ENCODE results near the gene ZNF574.

The ZNF574 gene

DNA sequence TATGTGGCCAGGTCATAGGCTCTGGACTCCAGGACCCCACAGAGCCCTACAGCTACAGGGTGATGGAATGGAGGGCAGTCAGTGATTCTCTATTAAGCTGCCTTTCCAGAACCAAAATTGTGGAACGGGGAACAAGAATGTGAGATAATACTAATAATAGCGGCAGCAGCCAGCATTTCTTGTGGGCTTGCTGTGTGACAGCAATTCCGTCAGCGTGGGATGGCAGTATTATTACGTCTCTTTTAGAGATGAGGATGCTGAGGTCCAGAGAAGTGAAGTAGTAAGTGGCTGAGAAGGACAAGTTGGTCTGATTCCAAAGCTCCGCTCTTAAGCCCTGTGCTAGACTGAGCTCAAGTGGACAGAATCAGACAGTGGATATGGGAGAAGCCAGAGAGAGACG, 30.4 kb upstream of the ZNF574 start:
- DNase-seq, result no peak
- H3K4me1 Mint-ChIP-seq, result peaks cover 6% of the 10 kb centered on the region
- H3K9me3 Mint-ChIP-seq, result no peaks in the 10 kb centered on the region
- no peaks in the 10 kb centered on the region for H3K36me3 Mint-ChIP-seq (ENCODE audit: low read depth)
- H3K4me3 Mint-ChIP-seq, result no peak overlapping the region
- H3K27ac Mint-ChIP-seq, result no peak overlapping the region
- TF ChIP-seq, protein P1, sequence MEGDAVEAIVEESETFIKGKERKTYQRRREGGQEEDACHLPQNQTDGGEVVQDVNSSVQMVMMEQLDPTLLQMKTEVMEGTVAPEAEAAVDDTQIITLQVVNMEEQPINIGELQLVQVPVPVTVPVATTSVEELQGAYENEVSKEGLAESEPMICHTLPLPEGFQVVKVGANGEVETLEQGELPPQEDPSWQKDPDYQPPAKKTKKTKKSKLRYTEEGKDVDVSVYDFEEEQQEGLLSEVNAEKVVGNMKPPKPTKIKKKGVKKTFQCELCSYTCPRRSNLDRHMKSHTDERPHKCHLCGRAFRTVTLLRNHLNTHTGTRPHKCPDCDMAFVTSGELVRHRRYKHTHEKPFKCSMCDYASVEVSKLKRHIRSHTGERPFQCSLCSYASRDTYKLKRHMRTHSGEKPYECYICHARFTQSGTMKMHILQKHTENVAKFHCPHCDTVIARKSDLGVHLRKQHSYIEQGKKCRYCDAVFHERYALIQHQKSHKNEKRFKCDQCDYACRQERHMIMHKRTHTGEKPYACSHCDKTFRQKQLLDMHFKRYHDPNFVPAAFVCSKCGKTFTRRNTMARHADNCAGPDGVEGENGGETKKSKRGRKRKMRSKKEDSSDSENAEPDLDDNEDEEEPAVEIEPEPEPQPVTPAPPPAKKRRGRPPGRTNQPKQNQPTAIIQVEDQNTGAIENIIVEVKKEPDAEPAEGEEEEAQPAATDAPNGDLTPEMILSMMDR (IDR thresholded peaks at IDR 0.05), result no peak
- peaks cover 9% of the 10 kb centered on the region for H3K27me3 Mint-ChIP-seq (ENCODE audit: low read depth, poor library complexity)

DNA sequence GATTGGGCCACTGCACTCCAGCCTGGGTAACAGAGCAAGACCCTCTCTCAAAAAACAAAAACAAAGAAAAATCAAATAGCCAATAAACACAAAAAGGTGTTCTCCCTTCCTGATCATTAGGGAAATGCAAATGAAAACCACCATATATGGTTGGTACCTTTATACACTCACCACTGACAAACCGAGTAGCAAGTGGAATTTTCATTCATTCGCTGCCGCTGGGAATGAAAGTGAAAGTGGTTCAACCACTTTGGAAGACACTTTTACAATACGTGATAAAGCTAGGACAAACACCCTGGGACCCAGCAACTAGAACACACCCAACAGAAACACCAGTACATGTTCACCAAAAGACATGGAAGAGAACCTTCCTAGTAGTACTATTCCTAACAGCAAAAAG, 27.0 kb upstream of the ZNF574 start:
- no peaks in the 10 kb centered on the region for H3K9me3 Mint-ChIP-seq
- H3K27me3 Mint-ChIP-seq (ENCODE audit: low read depth, poor library complexity), result peaks cover 2% of the 10 kb centered on the region
- H3K4me1 Mint-ChIP-seq, result peaks cover 31% of the 10 kb centered on the region
- no peak overlapping the region for H3K27ac Mint-ChIP-seq
- TF ChIP-seq, protein P1 (IDR thresholded peaks at IDR 0.05), result no peak
- H3K4me3 Mint-ChIP-seq, result no peak overlapping the region
- no peaks in the 10 kb centered on the region for H3K36me3 Mint-ChIP-seq (ENCODE audit: low read depth)
- no peak for DNase-seq

DNA sequence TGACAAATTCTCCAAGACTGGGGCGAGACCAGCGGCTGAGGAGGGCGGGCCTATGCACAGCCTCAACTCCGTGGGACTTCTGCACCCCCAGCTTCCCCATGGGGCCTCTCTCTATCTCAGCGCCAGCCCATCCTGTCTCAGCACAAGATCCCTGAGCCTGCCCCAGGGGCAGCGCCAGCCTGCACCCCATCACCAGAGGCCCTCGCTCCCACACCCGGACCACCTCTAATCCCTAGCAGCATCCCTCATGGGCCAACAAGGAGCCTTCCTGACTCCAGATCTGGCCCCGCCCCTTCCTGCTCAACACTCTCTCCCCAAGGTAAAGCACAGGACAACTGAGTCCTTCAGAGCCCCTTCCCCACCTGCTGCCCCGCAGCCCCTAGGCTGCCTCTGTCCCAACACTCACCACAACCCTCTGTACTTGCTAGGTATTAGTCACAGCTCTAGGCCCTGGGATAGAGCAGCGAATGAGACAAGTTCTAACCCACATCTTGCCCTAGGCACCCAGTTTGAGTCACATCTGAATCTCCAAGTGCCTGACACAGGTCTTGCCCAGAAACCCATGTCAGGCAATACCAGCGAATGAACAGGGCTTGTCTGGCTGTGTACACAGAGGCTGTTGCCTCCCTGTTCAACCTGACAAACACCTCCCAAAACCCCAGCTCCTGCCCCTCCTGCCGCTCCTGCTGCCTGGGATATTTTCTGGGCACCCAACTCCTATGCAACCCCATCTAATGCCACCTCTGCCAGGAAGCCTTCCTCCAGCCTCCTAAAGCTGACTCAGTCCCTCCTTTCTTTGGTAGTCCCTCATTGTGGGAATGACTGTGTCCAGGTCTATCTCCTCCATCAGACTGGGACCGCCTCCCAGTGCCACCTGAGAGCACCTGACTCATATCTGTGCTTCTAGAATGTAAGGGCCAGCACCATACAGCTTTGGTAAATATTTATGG, 24.5 kb upstream of the ZNF574 start:
- Mint-ChIP-seq H3K27ac (peak overlapping the region; percentile 47), H3K4me3 (no peak overlapping the region), H3K4me1 (peaks cover 32% of the 10 kb centered on the region), H3K27me3 (ENCODE audit: low read depth, poor library complexity) (no peaks in the 10 kb centered on the region), H3K36me3 (ENCODE audit: low read depth) (peaks cover 5% of the 10 kb centered on the region), H3K9me3 (no peaks in the 10 kb centered on the region)
- TF ChIP-seq, protein P1 (IDR thresholded peaks at IDR 0.05), result no peak
- DNase-seq, result no peak

DNA sequence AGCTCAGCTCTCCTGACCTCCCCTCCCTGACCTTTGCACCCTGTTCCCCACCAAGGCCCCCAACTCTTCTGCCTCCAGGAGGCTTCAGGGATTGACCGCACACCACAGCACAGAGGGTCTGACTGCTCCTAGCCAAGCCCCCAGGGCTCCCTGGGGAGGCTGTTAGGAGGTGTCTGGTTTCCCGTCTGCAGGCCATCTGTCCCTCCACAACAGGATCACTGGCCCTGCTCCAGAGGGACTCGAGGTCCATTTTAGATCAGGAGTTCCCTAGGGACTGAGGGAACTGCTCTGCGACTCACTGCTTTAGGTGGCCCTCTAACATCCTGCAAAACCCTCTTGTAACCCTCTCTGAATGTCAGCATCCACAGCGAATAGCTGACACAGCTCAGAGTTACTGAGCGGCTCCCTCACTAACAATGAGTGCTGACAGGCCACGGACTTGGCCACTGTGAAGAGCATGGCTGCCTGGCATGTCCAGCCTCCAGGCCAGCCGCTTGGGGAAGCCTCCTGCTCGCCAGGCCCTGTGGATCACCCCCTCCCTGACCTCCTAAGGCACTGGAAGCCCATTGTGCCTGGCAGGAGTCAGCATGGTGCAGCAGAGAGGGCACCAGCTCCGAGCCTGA, 23.6 kb upstream of the ZNF574 start:
- H3K9me3 Mint-ChIP-seq, result no peaks in the 10 kb centered on the region
- H3K27ac Mint-ChIP-seq, result peak overlapping the region; percentile 51
- H3K36me3 Mint-ChIP-seq (ENCODE audit: low read depth), result peaks cover 8% of the 10 kb centered on the region
- H3K4me3 Mint-ChIP-seq, result no peak overlapping the region
- peak; percentile 35 for DNase-seq
- H3K27me3 Mint-ChIP-seq (ENCODE audit: low read depth, poor library complexity), result no peaks in the 10 kb centered on the region
- TF ChIP-seq, protein P1 (IDR thresholded peaks at IDR 0.05), result no peak
- peaks cover 32% of the 10 kb centered on the region for H3K4me1 Mint-ChIP-seq

DNA sequence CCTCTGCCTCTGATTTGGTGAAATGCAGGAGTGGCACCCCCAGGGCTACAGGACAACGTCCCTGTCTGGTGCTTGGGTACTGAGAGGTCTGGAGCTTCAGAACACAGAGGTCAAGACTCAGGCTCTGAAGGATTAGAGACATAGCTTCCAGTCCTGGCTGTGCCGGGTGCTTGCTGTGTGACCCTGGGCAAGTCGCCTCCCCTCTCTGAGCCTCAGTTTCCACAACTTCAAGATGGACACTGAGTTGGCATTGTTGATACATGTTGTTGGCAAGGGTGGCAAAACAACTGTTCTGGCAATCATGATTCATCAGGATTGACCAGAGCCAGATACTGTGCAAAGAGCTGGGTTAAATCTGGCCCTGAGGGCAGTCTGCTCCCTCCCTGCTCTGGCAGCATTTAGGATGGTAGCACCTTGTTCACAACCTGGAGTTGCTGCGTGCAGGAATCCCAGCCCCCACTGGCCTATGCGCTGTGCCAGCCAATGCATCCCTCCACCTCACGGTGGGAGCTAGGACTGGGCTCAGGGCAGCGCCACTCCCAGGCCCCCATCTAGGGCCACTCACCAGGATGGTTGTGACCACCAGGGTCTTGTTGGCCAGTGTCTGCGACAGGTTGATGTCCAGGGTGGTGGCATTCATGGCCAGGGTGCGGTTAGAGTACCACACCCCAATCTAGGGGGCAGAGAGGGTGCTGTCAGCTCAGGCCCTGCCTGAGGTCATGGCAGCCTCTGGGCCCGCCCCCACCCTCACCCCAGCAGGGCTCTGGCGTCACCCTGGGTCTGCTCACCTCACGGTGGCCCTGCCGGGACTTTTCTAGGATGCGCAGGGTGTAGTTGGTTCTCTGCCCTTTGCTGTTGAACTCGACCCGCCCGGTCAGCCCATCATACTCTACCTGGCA, 22.7 kb upstream of the ZNF574 start:
- DNase-seq, result no peak
- H3K27me3 Mint-ChIP-seq (ENCODE audit: low read depth, poor library complexity), result no peaks in the 10 kb centered on the region
- H3K9me3 Mint-ChIP-seq, result no peaks in the 10 kb centered on the region
- peaks cover 8% of the 10 kb centered on the region for H3K36me3 Mint-ChIP-seq (ENCODE audit: low read depth)
- H3K4me3 Mint-ChIP-seq, result no peak overlapping the region
- no peak overlapping the region for H3K27ac Mint-ChIP-seq
- TF ChIP-seq, protein P1 (IDR thresholded peaks at IDR 0.05), result no peak
- H3K4me1 Mint-ChIP-seq, result peaks cover 32% of the 10 kb centered on the region
